Measurements from ENCODE around the gene IMPA2. TPM values are rescaled to one million over a fixed set of nuclear protein-coding genes. Genes with fewer than 3 reads are reported as not detected.
A peak's percentile ranks its signal among the peaks of the same experiment; 100 is the strongest.

Gene IMPA2
- total RNA-seq, 1 experiment from 2014 or later, result 113 TPM

- CTCF ChIA-PET, result interaction anchor here (1.2 to 1.3 kb wide), 2 partner anchors 17 to 40 kb away, joined by 3 to 5 read pairs; no protein-coding TSS in a partner anchor
- DNase-seq (ENCODE audit: low spot score), result no peak
- no peaks in the 10 kb centered on the region; the same call in 1 of the 2 replicates for H3K27me3 Mint-ChIP-seq (ENCODE audit: low read depth)
These were observed 25.9 kb upstream of the IMPA2 start for GRCh38 chr18:11955239-11956029.

GRCh38 chr18:11956371-11957308 lies 24.7 kb upstream of the IMPA2 start:
- Mint-ChIP-seq H3K36me3 (peaks cover 15% of the 10 kb centered on the region), H3K27ac (no peak overlapping the region), H3K4me3 (no peak overlapping the region), H3K27me3 (ENCODE audit: low read depth) (no peaks in the 10 kb centered on the region; the same call in 1 of the 2 replicates), H3K9me3 (peaks cover 15% of the 10 kb centered on the region), H3K4me1 (peaks cover 26% of the 10 kb centered on the region)
- ChIA-PET POLR2A (interaction anchor here (0.5 kb wide), 1 partner anchor 23 kb away, joined by 6 read pairs; no protein-coding TSS in a partner anchor), CTCF (interaction anchor here (1.2 to 1.3 kb wide), 2 partner anchors 18 to 39 kb away, joined by 3 to 5 read pairs; no protein-coding TSS in a partner anchor)
- ATAC-seq (peak; percentile 47), DNase-seq (ENCODE audit: low spot score) (no peak)
- TF ChIP-seq MXD4 (CRISPR knock-in tag; IDR thresholded peaks at IDR 0.05; ENCODE audit: borderline replicate concordance) (no peak), RORB (CRISPR knock-in tag; IDR thresholded peaks at IDR 0.05) (no peak), MYBL2 (CRISPR knock-in tag; IDR thresholded peaks at IDR 0.05) (no peak), ZNF671 (CRISPR knock-in tag; IDR thresholded peaks at IDR 0.05) (no peak), ZNF396 (CRISPR knock-in tag; IDR thresholded peaks at IDR 0.05; ENCODE audit: borderline replicate concordance) (no peak), ZNF121 (CRISPR knock-in tag; IDR thresholded peaks at IDR 0.05) (no peak), ZNF532 (CRISPR knock-in tag; IDR thresholded peaks at IDR 0.05; ENCODE audit: borderline replicate concordance) (no peak), ELF4 (CRISPR knock-in tag; IDR thresholded peaks at IDR 0.05; ENCODE audit: low read depth) (no peak), ZNF281 (CRISPR knock-in tag; IDR thresholded peaks at IDR 0.05) (no peak), EMX1 (CRISPR knock-in tag; IDR thresholded peaks at IDR 0.05) (no peak), TEAD1 (CRISPR knock-in tag; IDR thresholded peaks at IDR 0.05) (no peak), ZSCAN18 (CRISPR knock-in tag; IDR thresholded peaks at IDR 0.05) (no peak), MAX (CRISPR knock-in tag; IDR thresholded peaks at IDR 0.05) (no peak), ZMAT4 (CRISPR knock-in tag; IDR thresholded peaks at IDR 0.05) (no peak), USF1 (CRISPR knock-in tag; IDR thresholded peaks at IDR 0.05) (no peak), CREM (CRISPR knock-in tag; IDR thresholded peaks at IDR 0.05) (no peak)

More at GRCh38 chr18:11955239-11956029, 25.9 kb upstream of the IMPA2 start:
- Mint-ChIP-seq H3K27ac (peak overlapping the region; percentile 52), H3K36me3 (peaks cover 15% of the 10 kb centered on the region), H3K4me1 (peaks cover 28% of the 10 kb centered on the region), H3K4me3 (no peak overlapping the region), H3K9me3 (peaks cover 15% of the 10 kb centered on the region)
- peak; percentile 47 for ATAC-seq
- POLR2A ChIA-PET, result no interaction called here
- TF ChIP-seq GABPB1 (CRISPR knock-in tag; IDR thresholded peaks at IDR 0.05) (0 out of 2 replicates have a peak, but pooled peaks have one; percentile 56), ZNF671 (CRISPR knock-in tag; IDR thresholded peaks at IDR 0.05) (no peak)

Measured in WTC11 (cell line).